ENCODE measurements around the gene NUDT7.

- TF ChIP-seq, protein P1, sequence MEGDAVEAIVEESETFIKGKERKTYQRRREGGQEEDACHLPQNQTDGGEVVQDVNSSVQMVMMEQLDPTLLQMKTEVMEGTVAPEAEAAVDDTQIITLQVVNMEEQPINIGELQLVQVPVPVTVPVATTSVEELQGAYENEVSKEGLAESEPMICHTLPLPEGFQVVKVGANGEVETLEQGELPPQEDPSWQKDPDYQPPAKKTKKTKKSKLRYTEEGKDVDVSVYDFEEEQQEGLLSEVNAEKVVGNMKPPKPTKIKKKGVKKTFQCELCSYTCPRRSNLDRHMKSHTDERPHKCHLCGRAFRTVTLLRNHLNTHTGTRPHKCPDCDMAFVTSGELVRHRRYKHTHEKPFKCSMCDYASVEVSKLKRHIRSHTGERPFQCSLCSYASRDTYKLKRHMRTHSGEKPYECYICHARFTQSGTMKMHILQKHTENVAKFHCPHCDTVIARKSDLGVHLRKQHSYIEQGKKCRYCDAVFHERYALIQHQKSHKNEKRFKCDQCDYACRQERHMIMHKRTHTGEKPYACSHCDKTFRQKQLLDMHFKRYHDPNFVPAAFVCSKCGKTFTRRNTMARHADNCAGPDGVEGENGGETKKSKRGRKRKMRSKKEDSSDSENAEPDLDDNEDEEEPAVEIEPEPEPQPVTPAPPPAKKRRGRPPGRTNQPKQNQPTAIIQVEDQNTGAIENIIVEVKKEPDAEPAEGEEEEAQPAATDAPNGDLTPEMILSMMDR (IDR thresholded peaks at IDR 0.05), result no peak
- no peak for TF ChIP-seq POLR2A (IDR thresholded peaks at IDR 0.05)
These were observed 47.4 kb upstream of the NUDT7 start for GRCh38 chr16:77674888-77675287.

Data from gastroesophageal sphincter (tissue), 3 donors.